Loucy (cell line): ENCODE measurements around the gene PIAS4.

Experiments
- H2AFZ ChIP-seq: fragments of 200-600 bp; sonication (generic); 2 replicates; pipeline ENCODE4 v1.6.0; 2016; ENCODE audit warnings: antibody characterized with exemption, mild to moderate bottlenecking, low read length, moderate library complexity
- H3F3A ChIP-seq: fragments of 200-600 bp; 2 replicates; pipeline ENCODE4 v1.6.0; 2016; ENCODE audit warnings: antibody characterized with exemption, low read depth, mild to moderate bottlenecking
- H3K27me3 ChIP-seq: fragments of 200-600 bp; sonication (generic); 2 replicates; pipeline ENCODE4 v1.6.1; 2014; ENCODE audit warnings: low read length, mild to moderate bottlenecking; ENCODE audit not compliant: insufficient read depth, poor library complexity, severe bottlenecking
- H3K36me3 ChIP-seq: fragments of 200-600 bp; sonication (generic); 2 replicates; pipeline ENCODE4 v1.6.1; 2016; ENCODE audit warnings: low read length; ENCODE audit not compliant: insufficient read depth
- H3K4me1 ChIP-seq: fragments of 200-600 bp; sonication (generic); 2 replicates; pipeline ENCODE4 v1.5.1; 2014; ENCODE audit warnings: low read length, mild to moderate bottlenecking; ENCODE audit not compliant: insufficient read depth, poor library complexity, severe bottlenecking
- H3K4me2 ChIP-seq: fragments of 200-600 bp; sonication (generic); 2 replicates; pipeline ENCODE4 v1.6.0; 2014; ENCODE audit warnings: antibody characterized with exemption, low read length, low read depth, mild to moderate bottlenecking; ENCODE audit not compliant: poor library complexity, severe bottlenecking
- H3K4me3 ChIP-seq: fragments of 200-600 bp; sonication (generic); 2 replicates; pipeline ENCODE4 v1.5.1; 2014; ENCODE audit warnings: low read length, mild to moderate bottlenecking, mixed read lengths; ENCODE audit not compliant: poor library complexity, severe bottlenecking
- H3K79me2 ChIP-seq: fragments of 200-600 bp; sonication (generic); 2 replicates; pipeline ENCODE4 v1.6.1; 2014; ENCODE audit warnings: low read length; ENCODE audit not compliant: insufficient read depth
- H3K9ac ChIP-seq: fragments of 200-600 bp; sonication (generic); 2 replicates; pipeline ENCODE4 v1.6.0; 2014; ENCODE audit warnings: mild to moderate bottlenecking, low read depth, low read length, moderate library complexity; ENCODE audit not compliant: poor library complexity, severe bottlenecking
- H3K9me2 ChIP-seq: fragments of 200-600 bp; sonication (generic); replicated peaks from 2 replicates; pipeline ENCODE4 v1.6.1; 2016; ENCODE audit warnings: low read depth, low read length, mixed read lengths
- H3K9me3 ChIP-seq: fragments of 200-600 bp; sonication (generic); 2 replicates; pipeline ENCODE4 v1.6.1; 2014; ENCODE audit warnings: mild to moderate bottlenecking, antibody characterized with exemption, low read length, low read depth; ENCODE audit not compliant: insufficient read depth
- H4K20me1 ChIP-seq: fragments of 200-600 bp; sonication (generic); 2 replicates; pipeline ENCODE4 v1.6.0; 2014; ENCODE audit warnings: antibody characterized with exemption, low read length, mild to moderate bottlenecking; ENCODE audit not compliant: insufficient read depth, poor library complexity, severe bottlenecking
- EZH2phosphoT487 ChIP-seq: fragments of 200-600 bp; IDR thresholded peaks from 2 replicates; pipeline ENCODE4 v1.6.1; 2018; ENCODE audit warnings: antibody characterized with exemption, mild to moderate bottlenecking, moderate library complexity, borderline replicate concordance
- TF ChIP-seq, protein P1 (sequence below): fragments of 200-600 bp; sonication (generic); conservative IDR thresholded peaks from 2 replicates; pipeline ENCODE4 v1.5.1; 2014; ENCODE audit warnings: mild to moderate bottlenecking, antibody characterized with exemption, low read length

The PIAS4 gene

DNA sequence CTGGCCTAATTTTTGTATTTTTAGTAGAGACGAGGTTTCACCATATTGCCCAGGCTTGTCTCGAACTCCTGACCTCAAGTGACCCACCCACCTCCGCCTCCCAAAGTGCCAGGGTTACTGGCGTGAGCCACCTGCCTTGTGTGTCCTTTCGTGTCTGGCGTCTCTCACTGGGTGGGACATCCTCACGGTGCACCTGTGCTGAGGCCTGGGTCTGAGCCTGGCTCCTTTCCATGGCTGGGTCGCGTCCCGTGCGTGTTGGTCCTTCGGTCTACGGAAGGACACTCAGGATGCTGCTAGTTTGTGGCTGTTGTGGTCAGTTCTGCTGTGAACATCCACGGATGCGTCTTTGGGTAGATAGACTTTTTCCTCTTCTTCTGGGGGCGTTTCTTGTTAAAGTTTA lies 19.6 kb downstream of the PIAS4 start:
- Histone ChIP-seq H3K79me2 (no peaks in the 10 kb centered on the region), H4K20me1 (no peaks in the 10 kb centered on the region), H3K9ac (no peak overlapping the region), H3K4me2 (no peak overlapping the region), H3K4me1 (no peaks in the 10 kb centered on the region), H2AFZ (no peak overlapping the region), H3F3A (no peaks in the 10 kb centered on the region), H3K36me3 (peaks cover 30% of the 10 kb centered on the region; the same call in 1 of the 2 replicates), H3K9me2 (no peaks in the 10 kb centered on the region), H3K4me3 (no peak overlapping the region), H3K9me3 (no peaks in the 10 kb centered on the region), H3K27me3 (no peaks in the 10 kb centered on the region)
- TF ChIP-seq, protein P1, sequence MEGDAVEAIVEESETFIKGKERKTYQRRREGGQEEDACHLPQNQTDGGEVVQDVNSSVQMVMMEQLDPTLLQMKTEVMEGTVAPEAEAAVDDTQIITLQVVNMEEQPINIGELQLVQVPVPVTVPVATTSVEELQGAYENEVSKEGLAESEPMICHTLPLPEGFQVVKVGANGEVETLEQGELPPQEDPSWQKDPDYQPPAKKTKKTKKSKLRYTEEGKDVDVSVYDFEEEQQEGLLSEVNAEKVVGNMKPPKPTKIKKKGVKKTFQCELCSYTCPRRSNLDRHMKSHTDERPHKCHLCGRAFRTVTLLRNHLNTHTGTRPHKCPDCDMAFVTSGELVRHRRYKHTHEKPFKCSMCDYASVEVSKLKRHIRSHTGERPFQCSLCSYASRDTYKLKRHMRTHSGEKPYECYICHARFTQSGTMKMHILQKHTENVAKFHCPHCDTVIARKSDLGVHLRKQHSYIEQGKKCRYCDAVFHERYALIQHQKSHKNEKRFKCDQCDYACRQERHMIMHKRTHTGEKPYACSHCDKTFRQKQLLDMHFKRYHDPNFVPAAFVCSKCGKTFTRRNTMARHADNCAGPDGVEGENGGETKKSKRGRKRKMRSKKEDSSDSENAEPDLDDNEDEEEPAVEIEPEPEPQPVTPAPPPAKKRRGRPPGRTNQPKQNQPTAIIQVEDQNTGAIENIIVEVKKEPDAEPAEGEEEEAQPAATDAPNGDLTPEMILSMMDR: no peak
- TF ChIP-seq EZH2phosphoT487: no peak

DNA sequence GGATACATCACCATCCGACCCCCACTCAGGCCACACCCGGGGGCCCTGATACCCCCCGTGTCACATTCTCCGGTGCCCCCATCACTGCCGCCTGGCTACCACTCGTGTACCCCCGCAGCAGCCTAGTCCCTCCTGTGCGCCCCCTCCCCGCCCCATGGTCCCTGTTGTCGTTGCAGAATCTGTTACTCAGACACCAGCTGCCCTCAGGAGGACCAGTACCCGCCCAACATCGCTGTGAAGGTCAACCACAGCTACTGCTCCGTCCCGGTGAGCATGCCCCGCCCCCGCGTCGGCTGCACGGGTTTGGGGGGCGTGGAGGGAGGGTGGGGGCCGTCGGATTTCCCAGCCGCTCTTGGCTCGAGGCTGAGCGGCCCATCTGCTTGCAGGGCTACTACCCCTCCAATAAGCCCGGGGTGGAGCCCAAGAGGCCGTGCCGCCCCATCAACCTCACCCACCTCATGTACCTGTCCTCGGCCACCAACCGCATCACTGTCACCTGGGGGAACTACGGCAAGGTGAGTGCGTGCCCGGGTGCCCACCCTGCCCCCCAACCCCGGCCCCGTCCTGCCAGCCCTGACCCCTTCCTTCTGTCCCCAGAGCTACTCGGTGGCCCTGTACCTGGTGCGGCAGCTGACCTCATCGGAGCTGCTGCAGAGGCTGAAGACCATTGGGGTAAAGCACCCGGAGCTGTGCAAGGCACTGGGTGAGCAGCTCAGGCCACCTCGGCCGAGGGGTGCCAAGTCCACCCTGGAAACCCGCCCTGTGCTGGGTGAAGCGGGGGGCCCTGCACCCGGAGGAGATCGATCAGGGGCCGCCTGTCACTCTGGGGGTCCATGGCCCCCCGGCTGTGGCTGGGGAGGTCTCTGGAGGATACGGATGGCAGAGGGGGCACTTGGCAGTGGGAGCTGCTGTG lies 21.1 kb downstream of the PIAS4 start:
- H3K9me3 ChIP-seq: no peaks in the 10 kb centered on the region
- no peak overlapping the region for H3K4me2 ChIP-seq
- no peak overlapping the region for H3K9ac ChIP-seq
- no peaks in the 10 kb centered on the region for H3F3A ChIP-seq
- no peaks in the 10 kb centered on the region for H3K9me2 ChIP-seq
- TF ChIP-seq, protein P1: no peak
- TF ChIP-seq EZH2phosphoT487: no peak
- H3K36me3 ChIP-seq: peaks cover 36% of the 10 kb centered on the region; the same call in 1 of the 2 replicates
- H3K79me2 ChIP-seq: no peaks in the 10 kb centered on the region
- H3K27me3 ChIP-seq: no peaks in the 10 kb centered on the region
- H3K4me3 ChIP-seq: no peak overlapping the region
- H3K4me1 ChIP-seq: no peaks in the 10 kb centered on the region
- H2AFZ ChIP-seq: no peak overlapping the region
- H4K20me1 ChIP-seq: no peaks in the 10 kb centered on the region

DNA sequence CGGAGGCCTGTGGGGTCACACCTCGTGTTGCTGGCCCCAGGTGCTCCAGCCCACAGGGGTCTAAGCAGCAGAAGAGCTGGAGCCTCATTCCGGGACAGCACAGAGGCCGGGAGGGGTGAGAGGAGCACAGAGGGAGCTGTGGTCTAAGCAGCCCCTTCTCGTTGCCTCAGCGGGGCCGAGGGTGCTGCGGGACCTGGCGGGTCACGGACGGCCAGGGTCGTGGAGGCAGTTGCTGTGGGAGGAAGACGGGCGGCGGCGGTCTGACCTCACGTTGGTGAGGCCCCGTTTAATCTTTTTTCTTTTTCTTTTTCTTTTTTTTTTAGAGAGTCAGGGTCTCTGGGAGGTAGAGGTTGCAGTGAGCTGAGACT lies 21.7 kb downstream of the PIAS4 start:
- Histone ChIP-seq H3K79me2 (no peaks in the 10 kb centered on the region), H3K4me1 (no peaks in the 10 kb centered on the region), H3K4me3 (no peak overlapping the region), H3K9ac (no peak overlapping the region), H3K36me3 (peaks cover 40% of the 10 kb centered on the region; the same call in 1 of the 2 replicates), H3K9me2 (no peaks in the 10 kb centered on the region), H3K4me2 (no peak overlapping the region), H3F3A (no peaks in the 10 kb centered on the region), H4K20me1 (no peaks in the 10 kb centered on the region), H3K9me3 (no peaks in the 10 kb centered on the region), H3K27me3 (no peaks in the 10 kb centered on the region), H2AFZ (no peak overlapping the region)
- TF ChIP-seq, protein P1: no peak
- no peak for TF ChIP-seq EZH2phosphoT487
